IMR-90 (cell line): ENCODE data around the gene BTRC. TPM values are rescaled to one million over a fixed set of nuclear protein-coding genes. Genes with fewer than 3 reads are reported as not detected.

Experiments
- ATAC-seq: fragments of 200-7000 bp; cut with Tn5 transposase; 2 replicates; pipeline ENCODE4 v1.9.1; 2020; ENCODE audit warnings: low read depth, mild to moderate bottlenecking, moderate library complexity
- BruUV-seq: library from RNA; stranded (reverse); fragments of 400-500 nt; replicated peaks from 2 replicates; lab custom pipeline; 2021; lab: Mats Ljungman, UMichigan
- CTCF ChIA-PET: fragments of 300-600 bp; formaldehyde crosslinking; extraction: SDS; loops from one replicate; lab custom pipeline; 2021; ENCODE audit warnings: antibody characterized with exemption; lab: Yijun Ruan, JAX
- POLR2A ChIA-PET: fragments of 300-600 bp; sonication (Branson Sonifier 250); formaldehyde crosslinking; loops from one replicate; lab custom pipeline; 2022; ENCODE audit warnings: antibody characterized with exemption; ENCODE audit not compliant: unreplicated experiment; lab: Charles Lee
- DNase-seq: peaks from one replicate; pipeline ENCODE4 v3.0.0; 2013
- H2AFZ ChIP-seq: replicated peaks from 2 replicates; pipeline ENCODE3; 2013; ENCODE audit warnings: low read length, mild to moderate bottlenecking; ENCODE audit not compliant: poor library complexity
- H2AK5ac ChIP-seq: 2 replicates; pipeline ENCODE4 v1.6.1; 2013; ENCODE audit warnings: low read depth, low read length, inconsistent platforms
- H2AK9ac ChIP-seq: replicated peaks from 2 replicates; pipeline ENCODE3; 2013; ENCODE audit warnings: mild to moderate bottlenecking, low read depth, low read length, moderate library complexity; ENCODE audit not compliant: poor library complexity
- H2BK120ac ChIP-seq: 2 replicates; pipeline ENCODE4 v1.6.1; 2013; ENCODE audit warnings: low read depth, low read length, inconsistent platforms
- H2BK15ac ChIP-seq: 3 replicates; pipeline ENCODE4 v1.6.1; 2013; ENCODE audit warnings: low read depth, low read length, inconsistent platforms
- H2BK20ac ChIP-seq: 2 replicates; pipeline ENCODE4 v1.6.1; 2013; ENCODE audit warnings: low read depth, mild to moderate bottlenecking, inconsistent platforms, low read length, moderate library complexity
- H2BK5ac ChIP-seq: 2 replicates; pipeline ENCODE4 v1.6.1; 2013; ENCODE audit warnings: mild to moderate bottlenecking, low read depth, low read length, inconsistent platforms; ENCODE audit not compliant: poor library complexity, severe bottlenecking
- H3K14ac ChIP-seq: replicated peaks from 2 replicates; pipeline ENCODE4 v1.6.1; 2013; ENCODE audit warnings: low read depth, low read length, inconsistent platforms
- H3K18ac ChIP-seq: 2 replicates; pipeline ENCODE4 v1.6.1; 2013; ENCODE audit warnings: low read depth, low read length, control low read depth
- H3K23ac ChIP-seq: 2 replicates; pipeline ENCODE4 v1.6.1; 2013; ENCODE audit warnings: low read depth, low read length, inconsistent platforms
- H3K27ac ChIP-seq: 2 replicates; pipeline ENCODE4 v1.5.1; 2013; ENCODE audit warnings: mild to moderate bottlenecking, control low read depth, low read length; ENCODE audit not compliant: insufficient read depth
- H3K27me3 ChIP-seq: 2 replicates; pipeline ENCODE4 v1.6.1; 2013; ENCODE audit warnings: low read length; ENCODE audit not compliant: control insufficient read depth, insufficient read depth
- H3K36me3 ChIP-seq: 2 replicates; pipeline ENCODE4 v1.6.1; 2013; ENCODE audit warnings: low read length, mixed read lengths; ENCODE audit not compliant: control insufficient read depth, insufficient read depth
- H3K4ac ChIP-seq: 2 replicates; pipeline ENCODE4 v1.6.1; 2013; ENCODE audit warnings: low read depth, low read length, inconsistent platforms
- H3K4me1 ChIP-seq: 2 replicates; pipeline ENCODE4 v1.6.1; 2013; ENCODE audit warnings: low read length, mixed read lengths; ENCODE audit not compliant: control insufficient read depth, insufficient read depth
- H3K4me2 ChIP-seq: 2 replicates; pipeline ENCODE4 v1.6.1; 2013; ENCODE audit warnings: low read depth, mild to moderate bottlenecking, control low read depth, low read length, moderate library complexity
- H3K4me3 ChIP-seq: 2 replicates; pipeline ENCODE4 v1.5.1; 2013; ENCODE audit warnings: low read depth, mild to moderate bottlenecking, control low read depth, low read length, moderate library complexity; ENCODE audit not compliant: insufficient read depth
- H3K56ac ChIP-seq: 2 replicates; pipeline ENCODE4 v1.6.1; 2013; ENCODE audit warnings: low read length, inconsistent platforms; ENCODE audit not compliant: insufficient read depth; ENCODE audit errors: extremely low read depth
- H3K79me1 ChIP-seq, 2 experiments: 2 replicates each; pipeline ENCODE4 v1.6.1; 2013; ENCODE audit warnings: low read length in 2 of 2, inconsistent platforms in 1 of 2, low read depth in 1 of 2
- H3K9ac ChIP-seq: 2 replicates; pipeline ENCODE4 v1.6.1; 2013; ENCODE audit warnings: low read depth, low read length, control low read depth
- H3K9me1 ChIP-seq: 2 replicates; pipeline ENCODE4 v1.6.1; 2013; ENCODE audit warnings: low read length, inconsistent platforms; ENCODE audit not compliant: insufficient read depth
- H3K9me3 ChIP-seq: 2 replicates; pipeline ENCODE4 v1.6.1; 2013; ENCODE audit warnings: low read length; ENCODE audit not compliant: control insufficient read depth, insufficient read depth
- H4K20me1 ChIP-seq: 2 replicates; pipeline ENCODE4 v1.6.1; 2013; ENCODE audit warnings: low read length, inconsistent platforms; ENCODE audit not compliant: insufficient read depth
- H4K5ac ChIP-seq: 2 replicates; pipeline ENCODE4 v1.6.1; 2013; ENCODE audit warnings: mild to moderate bottlenecking, low read depth, low read length, control low read depth
- H4K8ac ChIP-seq, 2 experiments: 2 replicates each; pipeline ENCODE4 v1.6.1; 2013; ENCODE audit warnings: low read depth in 2 of 2, low read length in 2 of 2, control low read depth in 1 of 2, inconsistent platforms in 1 of 2
- H4K91ac ChIP-seq: 2 replicates; pipeline ENCODE4 v1.6.1; 2013; ENCODE audit warnings: low read depth, low read length, inconsistent platforms; ENCODE audit not compliant: insufficient read depth
- POLR2A ChIP-seq: IDR thresholded peaks from 2 replicates; pipeline ENCODE4 v1.6.1; 2012; ENCODE audit warnings: mild to moderate bottlenecking, low read depth, low read length
- RCOR1 ChIP-seq: IDR thresholded peaks from 2 replicates; pipeline ENCODE4 v1.6.1; 2012; ENCODE audit warnings: mild to moderate bottlenecking, low read length, improper control_type of control experiment; ENCODE audit not compliant: insufficient replicate concordance
- RFX5 ChIP-seq: IDR thresholded peaks from 2 replicates; pipeline ENCODE4 v1.8.0; 2012; ENCODE audit warnings: low read depth, mild to moderate bottlenecking, low read length, moderate library complexity
- dilution Hi-C: fragments of 300-500 bp; cut with HindIII; formaldehyde crosslinking; loops from one replicate; pipeline ENCODE4 v1.14.3; 2018; ENCODE audit warnings: low sequenced_read_pairs; ENCODE audit not compliant: unreplicated experiment
- in situ Hi-C: fragments of 300-500 bp; cut with MboI; formaldehyde crosslinking; loops from 3 replicates; pipeline ENCODE4 v1.14.3; 2019; ENCODE audit warnings: low sequenced_read_pairs, inconsistent platforms, mixed read lengths
- intact Hi-C: fragments of 100-400 bp; cut with micrococcal nuclease; formaldehyde crosslinking; loops from 2 replicates; pipeline ENCODE4 v1.10.0; 2022
- polyA plus RNA-seq, 3 experiments: library from polyadenylated mRNA; depleted of rRNA; stranded (reverse); fragments of >200 nt; gene quantifications; 2 replicates each; pipeline ENCODE4 v1.2.3, GENCODE V29; 2012; ENCODE audit warnings: low replicate concordance in 1 of 3
- total RNA-seq: library from RNA; depleted of rRNA; stranded (reverse); fragments of >200 nt; gene quantifications from 2 replicates; pipeline ENCODE4 v1.2.3, GENCODE V29; 2012

Gene BTRC
- total and polyA plus RNA-seq, 2 of the 4 experiments (the other 2 are of a cell fraction), result 7.7 to 8.4 TPM

DNA sequence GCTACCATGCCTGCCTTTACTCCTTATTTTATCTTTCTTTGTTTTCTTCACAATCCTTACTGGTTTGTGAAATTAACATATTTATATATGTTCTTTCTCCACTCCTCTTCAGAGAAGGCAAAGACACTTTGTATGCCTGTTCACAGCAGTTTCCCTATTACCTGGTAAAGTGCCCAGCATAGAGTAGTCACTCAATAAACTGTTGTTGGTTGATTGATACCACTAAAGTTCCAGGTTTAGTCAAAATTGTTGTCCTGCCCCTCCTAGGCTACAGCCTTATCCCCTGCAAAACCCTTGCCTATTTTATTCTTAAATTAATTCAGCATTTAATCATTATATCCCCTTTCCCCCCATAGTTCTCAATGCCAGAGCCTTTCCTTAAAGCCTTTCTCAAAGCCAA is 158.0 kb downstream of the BTRC start:
- ChIA-PET POLR2A (no interaction called here), CTCF (no interaction called here)
- DNase-seq (no peak), ATAC-seq (no peak)
- Histone ChIP-seq H3K36me3 (no peaks in the 10 kb centered on the region), H2BK120ac (no peak overlapping the region), H4K5ac (no peak overlapping the region), H3K56ac (no peak overlapping the region), H3K4ac (no peak overlapping the region), H2AK9ac (no peak overlapping the region), H2AK5ac (no peak overlapping the region), H3K79me1 (peaks cover 0 to 3% of the 10 kb centered on the region in 2 experiments; a peak in 2 of 4 replicates), H3K9me1 (no peaks in the 10 kb centered on the region), H3K27me3 (no peaks in the 10 kb centered on the region), H2AFZ (no peak overlapping the region), H3K4me1 (0 out of 2 replicates have a peak, but pooled peaks cover 2% of the 10 kb centered on the region), H3K14ac (no peak overlapping the region), H4K91ac (no peak overlapping the region), H3K9ac (no peak overlapping the region), H3K27ac (no peak overlapping the region), H4K20me1 (peaks cover 6% of the 10 kb centered on the region; the same call in 1 of the 2 replicates), H2BK20ac (no peak overlapping the region), H4K8ac (no peak overlapping the region), H3K4me2 (no peak overlapping the region), H3K23ac (no peak overlapping the region), H3K18ac (no peak overlapping the region), H2BK15ac (no peak overlapping the region), H2BK5ac (no peak overlapping the region), H3K4me3 (no peak overlapping the region), H3K9me3 (no peaks in the 10 kb centered on the region)
- intact Hi-C loops (no loop called here), in situ Hi-C loops (no loop called here), dilution Hi-C loops (no loop called here)
- no peak for TF ChIP-seq RCOR1
- TF ChIP-seq RFX5, result no peak
- TF ChIP-seq POLR2A, result no peak
- no TSS peak for BruUV-seq
